ENCODE data around the gene FHL1.
"Not testable (repeated sequence)": the region's sequence is repeated elsewhere in the genome, so short reads cannot be mapped to it uniquely, and the experiment has no call there.

Gene FHL1

GRCh38 chrX:136146614-136147314, 569 bp upstream of the FHL1 start:
- DNase-seq (ENCODE audit: low read depth in 2 of 2) = no peak

- DNase-seq (ENCODE audit: low read depth in 2 of 2) = no peak
Measured at GRCh38 chrX:136147976-136148375, 643 bp downstream of the FHL1 start.

GRCh38 chrX:136148391-136148790, 1.1 kb downstream of the FHL1 start:
- no peak for DNase-seq (ENCODE audit: low read depth in 2 of 2)

GRCh38 chrX:136154998-136155397, 7.7 kb downstream of the FHL1 start:
- no peak for DNase-seq (ENCODE audit: low read depth in 2 of 2)

GRCh38 chrX:136156560-136157117, 9.3 kb downstream of the FHL1 start:
- no peak for DNase-seq (ENCODE audit: low read depth in 2 of 2)

- DNase-seq (ENCODE audit: low read depth in 2 of 2) = no peak
Measured at GRCh38 chrX:136157187-136157586, 9.9 kb downstream of the FHL1 start.

GRCh38 chrX:136158685-136159084, 11.4 kb downstream of the FHL1 start:
- no peak for DNase-seq (ENCODE audit: low read depth in 2 of 2)

- no peak for DNase-seq (ENCODE audit: low read depth in 2 of 2)
Measured at GRCh38 chrX:136159611-136160025, 12.3 kb downstream of the FHL1 start.

GRCh38 chrX:136162827-136163570, 15.7 kb downstream of the FHL1 start:
- DNase-seq (ENCODE audit: low read depth in 2 of 2) = no peak

- DNase-seq (ENCODE audit: low read depth in 2 of 2) = no peak
Measured at GRCh38 chrX:136163689-136164088, 16.4 kb downstream of the FHL1 start.

GRCh38 chrX:136165406-136165805, 18.1 kb downstream of the FHL1 start:
- DNase-seq (ENCODE audit: low read depth in 2 of 2) = no peak

- DNase-seq (ENCODE audit: low read depth in 2 of 2) = no peak
Measured at GRCh38 chrX:136166221-136166855, 19.0 kb downstream of the FHL1 start.

GRCh38 chrX:136167989-136168388, 20.7 kb downstream of the FHL1 start:
- not testable (repeated sequence) for DNase-seq (ENCODE audit: low read depth in 2 of 2)

GRCh38 chrX:136168929-136169735, 21.8 kb downstream of the FHL1 start:
- no peak for DNase-seq (ENCODE audit: low read depth in 2 of 2)

- no peak for DNase-seq (ENCODE audit: low read depth in 2 of 2)
Measured at GRCh38 chrX:136170139-136170800, 22.9 kb downstream of the FHL1 start.

GRCh38 chrX:136171420-136171819, 24.1 kb downstream of the FHL1 start:
- no peak for DNase-seq (ENCODE audit: low read depth in 2 of 2)

- no peak for DNase-seq (ENCODE audit: low read depth in 2 of 2)
Measured at GRCh38 chrX:136176399-136176825, 29.1 kb downstream of the FHL1 start.

GRCh38 chrX:136179133-136179532, 31.8 kb downstream of the FHL1 start:
- DNase-seq (ENCODE audit: low read depth in 2 of 2) = no peak

- no peak for DNase-seq (ENCODE audit: low read depth in 2 of 2)
Measured at GRCh38 chrX:136182414-136182813, 35.1 kb downstream of the FHL1 start.

- no peak for DNase-seq (ENCODE audit: low read depth in 2 of 2)
Measured at GRCh38 chrX:136183172-136183571, 35.8 kb downstream of the FHL1 start.

- DNase-seq (ENCODE audit: low read depth in 2 of 2) = no peak
Measured at GRCh38 chrX:136183917-136184316, 36.6 kb downstream of the FHL1 start.

Data from stimulated activated CD8-positive, alpha-beta memory T cell treated with anti-CD3 and anti-CD28 coated beads, Interleukin-2, amount 100 ng/mL, for 1 hour (primary cell).